Epithelial cell of proximal tubule (primary cell): Measurements from ENCODE around the gene IFT81. TPM values are rescaled to one million over a fixed set of nuclear protein-coding genes. Genes with fewer than 3 reads are reported as not detected.
A peak's percentile ranks its signal among the peaks of the same experiment; 100 is the strongest.

Experiments
- DNase-seq: peaks from one replicate; pipeline ENCODE4 v3.0.0-alpha.2; 2011; ENCODE audit warnings: low read depth
- H3K4me3 ChIP-seq: 2 replicates; pipeline ENCODE4 v1.5.1; 2011; ENCODE audit warnings: low read depth, mild to moderate bottlenecking, low read length
- total RNA-seq: library from RNA; depleted of rRNA; stranded (reverse); fragments of >200 nt; gene quantifications from 2 replicates; pipeline ENCODE4 v1.2.3, GENCODE V29; 2015
- TF ChIP-seq, protein P1 (sequence below): conservative IDR thresholded peaks from 2 replicates; pipeline ENCODE4 v1.5.1; 2012; ENCODE audit warnings: low read depth, mild to moderate bottlenecking, low read length

IFT81 gene
- total RNA-seq, 1 donor from 2014 or later, result 10.7 TPM

DNA sequence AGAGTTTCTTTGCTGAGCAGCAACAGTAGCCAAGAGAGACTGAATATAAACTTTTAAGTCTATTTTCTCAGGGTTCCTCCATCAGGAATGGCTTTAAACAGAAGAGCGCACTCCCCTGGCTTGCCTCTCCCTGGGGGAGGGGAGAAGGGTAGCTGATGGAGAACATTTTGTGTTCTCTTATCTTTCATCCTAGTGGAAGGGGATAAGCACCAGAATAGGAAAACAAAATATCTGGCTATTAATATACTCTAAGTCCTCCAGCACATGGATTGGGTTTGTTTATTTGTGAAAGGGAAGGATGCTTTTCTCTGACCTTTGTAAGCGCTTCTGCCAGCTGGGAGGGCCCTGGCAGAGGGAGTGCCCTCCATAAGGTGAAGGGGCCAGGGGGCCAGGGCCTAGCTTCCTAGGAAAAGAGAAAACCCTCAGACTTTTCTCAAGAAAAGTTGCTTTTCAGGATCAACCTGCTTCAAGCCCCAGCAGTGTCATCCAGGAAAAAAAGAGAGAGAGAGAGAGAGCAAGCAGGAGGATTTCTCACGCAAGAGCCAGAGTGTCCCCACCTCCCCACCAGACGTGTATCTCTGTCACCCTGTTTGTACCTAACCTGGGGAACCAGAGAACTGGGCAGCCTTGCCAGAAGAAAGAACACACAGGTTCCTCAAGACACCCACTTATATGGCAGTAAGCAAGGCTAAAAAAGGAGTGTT is 122.6 kb downstream of the IFT81 start:
- TF ChIP-seq, protein P1, sequence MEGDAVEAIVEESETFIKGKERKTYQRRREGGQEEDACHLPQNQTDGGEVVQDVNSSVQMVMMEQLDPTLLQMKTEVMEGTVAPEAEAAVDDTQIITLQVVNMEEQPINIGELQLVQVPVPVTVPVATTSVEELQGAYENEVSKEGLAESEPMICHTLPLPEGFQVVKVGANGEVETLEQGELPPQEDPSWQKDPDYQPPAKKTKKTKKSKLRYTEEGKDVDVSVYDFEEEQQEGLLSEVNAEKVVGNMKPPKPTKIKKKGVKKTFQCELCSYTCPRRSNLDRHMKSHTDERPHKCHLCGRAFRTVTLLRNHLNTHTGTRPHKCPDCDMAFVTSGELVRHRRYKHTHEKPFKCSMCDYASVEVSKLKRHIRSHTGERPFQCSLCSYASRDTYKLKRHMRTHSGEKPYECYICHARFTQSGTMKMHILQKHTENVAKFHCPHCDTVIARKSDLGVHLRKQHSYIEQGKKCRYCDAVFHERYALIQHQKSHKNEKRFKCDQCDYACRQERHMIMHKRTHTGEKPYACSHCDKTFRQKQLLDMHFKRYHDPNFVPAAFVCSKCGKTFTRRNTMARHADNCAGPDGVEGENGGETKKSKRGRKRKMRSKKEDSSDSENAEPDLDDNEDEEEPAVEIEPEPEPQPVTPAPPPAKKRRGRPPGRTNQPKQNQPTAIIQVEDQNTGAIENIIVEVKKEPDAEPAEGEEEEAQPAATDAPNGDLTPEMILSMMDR, result no peak
- H3K4me3 ChIP-seq, result no peak overlapping the region
- DNase-seq, result no peak

- peak overlapping the region; percentile 3 for H3K4me3 ChIP-seq
- TF ChIP-seq, protein P1, result no peak
- peak; percentile 55 for DNase-seq
Measured at GRCh38 chr12:110247340-110248095, 123.4 kb downstream of the IFT81 start.

DNA sequence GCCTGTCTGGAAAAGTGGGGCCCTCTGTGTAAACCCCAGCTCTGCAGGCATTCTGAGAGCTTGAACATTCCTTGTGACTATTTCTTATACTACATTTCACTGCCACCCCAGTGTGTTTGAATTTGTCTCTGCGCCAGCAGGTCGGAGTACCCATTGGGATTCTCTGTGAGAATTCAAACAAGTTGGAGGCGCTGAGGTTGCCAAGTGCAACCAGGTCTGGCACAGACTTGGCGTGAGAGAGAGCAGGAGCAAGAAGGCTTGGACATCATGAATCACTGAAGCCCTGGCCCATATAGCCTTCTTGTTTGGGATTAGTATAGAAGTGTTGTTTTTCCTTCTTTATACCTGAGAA is 123.9 kb downstream of the IFT81 start:
- H3K4me3 ChIP-seq, result no peak overlapping the region
- peak; percentile 41 for DNase-seq

DNA sequence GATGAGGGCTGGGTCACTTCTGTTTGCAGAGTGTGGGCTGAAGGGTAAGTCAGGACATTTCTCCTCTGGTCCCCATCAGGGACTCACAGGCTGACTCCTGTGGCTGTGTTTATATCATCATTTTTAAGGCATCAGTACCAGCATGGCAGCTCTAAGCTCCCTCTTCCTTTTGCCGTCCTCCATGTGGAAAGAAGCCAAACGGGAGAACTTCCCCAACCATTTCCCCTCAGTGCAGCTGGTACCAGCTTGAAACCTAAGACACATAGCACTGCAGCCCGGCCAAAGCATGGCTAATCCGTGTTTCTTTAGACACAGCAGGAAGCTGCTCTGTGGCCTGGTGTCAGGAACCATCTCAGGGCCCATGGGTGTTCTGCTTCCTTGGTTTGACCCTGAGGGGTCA is 124.9 kb downstream of the IFT81 start:
- H3K4me3 ChIP-seq, result no peak overlapping the region
- TF ChIP-seq, protein P1, result no peak
- DNase-seq, result no peak

More for the DNA sequence above, 123.9 kb downstream of the IFT81 start:
- TF ChIP-seq, protein P1, result no peak

DNA sequence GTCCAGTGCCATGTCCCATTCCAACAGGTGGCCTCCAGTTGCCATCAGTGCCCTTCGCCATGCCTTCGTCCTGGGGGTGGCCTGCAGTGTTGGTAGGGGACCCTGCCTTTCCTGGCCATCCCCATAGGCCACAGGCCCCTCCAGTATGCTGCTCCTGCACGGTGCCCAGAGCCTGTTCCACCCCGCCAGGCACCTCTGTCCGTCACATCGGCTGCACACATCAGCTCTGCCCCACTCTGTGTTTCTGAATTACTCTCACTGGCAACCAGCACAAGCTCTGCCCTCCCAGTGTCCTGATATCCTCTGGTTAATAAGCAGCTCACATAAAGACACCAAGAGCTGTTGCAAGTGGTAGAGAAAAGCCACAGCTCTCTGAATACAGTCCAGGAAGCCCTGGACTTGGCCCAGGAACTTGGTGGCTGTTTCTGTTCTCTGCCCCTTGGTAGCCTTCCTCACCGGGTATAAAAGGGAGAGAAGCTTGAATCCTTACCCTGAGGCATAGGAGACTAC is 125.6 kb downstream of the IFT81 start:
- peak; percentile 78 for DNase-seq
- H3K4me3 ChIP-seq, result no peak overlapping the region
- TF ChIP-seq, protein P1, result no peak

DNA sequence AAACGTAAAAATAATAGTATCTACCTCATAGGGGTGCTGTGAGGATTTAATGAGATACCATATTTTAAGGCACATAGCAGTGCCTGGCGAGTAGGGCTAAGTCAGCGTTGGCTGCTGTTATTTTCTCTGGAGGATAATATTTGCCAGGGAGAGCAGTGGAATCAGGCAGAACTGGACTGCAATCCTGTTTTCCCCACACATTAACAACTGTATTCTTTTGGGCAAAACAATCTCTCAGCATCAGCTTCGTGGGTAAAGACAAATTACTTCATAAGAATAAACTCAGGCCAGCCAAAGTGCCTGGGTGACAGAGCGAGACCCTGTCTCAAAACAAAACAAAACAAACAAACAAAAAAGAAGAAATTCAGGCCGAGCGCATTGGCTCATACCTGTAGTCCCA is 127.2 kb downstream of the IFT81 start:
- no peak for DNase-seq
- TF ChIP-seq, protein P1, result no peak
- no peak overlapping the region for H3K4me3 ChIP-seq
